ENCODE data around the gene HLA-B.
"Not testable (repeated sequence)": the region's sequence is repeated elsewhere in the genome, so short reads cannot be mapped to it uniquely, and the experiment has no call there.

Gene HLA-B

GRCh38 chr6:31356946-31357466, at the start of gene HLA-B:
Gene HLA-B (minus strand): TSS chr6:31357179. CDS start chr6:31357158, 21 bp downstream.
- DNase-seq, result peak; percentile 77 to 83

GRCh38 chr6:31405996-31406395, 49.0 kb upstream of the HLA-B start:
- DNase-seq, result no peak

GRCh38 chr6:31404061-31404364, 47.0 kb upstream of the HLA-B start:
- not testable (repeated sequence) for DNase-seq

GRCh38 chr6:31403283-31404060, 46.5 kb upstream of the HLA-B start, which contains the start of gene MICA:
Gene MICA (plus strand): TSS chr6:31403595. CDS start chr6:31403633, 38 bp downstream.
- DNase-seq, result peak; percentile 82 to 84

- peak; percentile 30 to 36 for DNase-seq
These were observed 45.6 kb upstream of the HLA-B start for GRCh38 chr6:31402324-31403282.

GRCh38 chr6:31401403-31401802, 44.4 kb upstream of the HLA-B start:
- no peak for DNase-seq

- peak; percentile 75 to 76 for DNase-seq
These were observed 43.7 kb upstream of the HLA-B start for GRCh38 chr6:31400467-31401289.

GRCh38 chr6:31399589-31400466, 42.8 kb upstream of the HLA-B start:
- peak; percentile 66 to 79 for DNase-seq

- no peak for DNase-seq
These were observed 41.0 kb upstream of the HLA-B start for GRCh38 chr6:31397901-31398525.

GRCh38 chr6:31397153-31397499, 40.1 kb upstream of the HLA-B start:
- not testable (repeated sequence) for DNase-seq

- peak; percentile 91 to 95 for DNase-seq
These were observed 39.6 kb upstream of the HLA-B start for GRCh38 chr6:31396422-31397152.

GRCh38 chr6:31395832-31396231, 38.9 kb upstream of the HLA-B start:
- no peak for DNase-seq

- no peak for DNase-seq
These were observed 37.4 kb upstream of the HLA-B start for GRCh38 chr6:31394381-31394780.

- DNase-seq, result no peak
These were observed 37.0 kb upstream of the HLA-B start for GRCh38 chr6:31393932-31394331.

GRCh38 chr6:31389802-31390132, 32.8 kb upstream of the HLA-B start:
- DNase-seq, result not testable (repeated sequence)

- not testable (repeated sequence) for DNase-seq
These were observed 32.2 kb upstream of the HLA-B start for GRCh38 chr6:31388916-31389801.

- no peak for DNase-seq
These were observed 30.0 kb upstream of the HLA-B start for GRCh38 chr6:31386977-31387376.

GRCh38 chr6:31386099-31386498, 29.1 kb upstream of the HLA-B start:
- no peak for DNase-seq

- DNase-seq, result no peak
These were observed 28.1 kb upstream of the HLA-B start for GRCh38 chr6:31385041-31385440.
